HepG2 (cell line): ENCODE data around the gene SMIM22. TPM values are rescaled to one million over a fixed set of nuclear protein-coding genes. Genes with fewer than 3 reads are reported as not detected.
A peak's percentile ranks its signal among the peaks of the same experiment; 100 is the strongest.

Source experiments
- ARNT2 ChIP-seq: sonication (generic); formaldehyde crosslinking; IDR thresholded peaks from 2 replicates; pipeline ENCODE4 v1.8.0; 2022; ENCODE audit warnings: mild to moderate bottlenecking, low read depth, missing genetic modification reagents, moderate library complexity
- CEBPG ChIP-seq: IDR thresholded peaks from 2 replicates; pipeline ENCODE4 v1.6.1; 2016
- HOXA7 ChIP-seq: sonication (generic); formaldehyde crosslinking; IDR thresholded peaks from 2 replicates; pipeline ENCODE4 v1.8.1; 2022; ENCODE audit warnings: mild to moderate bottlenecking, missing genetic modification reagents, moderate library complexity
- KDM5A ChIP-seq: fragments of 200-600 bp; sonication (generic); IDR thresholded peaks from 2 replicates; pipeline ENCODE4 v1.7.0; 2018; ENCODE audit warnings: antibody characterized with exemption, mild to moderate bottlenecking, low read length, borderline replicate concordance
- KLF13 ChIP-seq: sonication (generic); formaldehyde crosslinking; IDR thresholded peaks from 2 replicates; pipeline ENCODE4 v1.4.0; 2020; ENCODE audit warnings: mild to moderate bottlenecking, missing genetic modification reagents
- KLF9 ChIP-seq: IDR thresholded peaks from 2 replicates; pipeline ENCODE4 v1.6.1; 2016; ENCODE audit warnings: low read depth
- MED13 ChIP-seq: sonication (generic); formaldehyde crosslinking; IDR thresholded peaks from 2 replicates; pipeline ENCODE4 v1.5.0; 2020; ENCODE audit warnings: missing genetic modification reagents
- RBM22 ChIP-seq: fragments of 200-400 bp; formaldehyde crosslinking; optimal IDR thresholded peaks from 2 replicates; pipeline ENCODE3; 2017; ENCODE audit warnings: mild to moderate bottlenecking, low read length, moderate library complexity
- RCOR2 ChIP-seq: IDR thresholded peaks from 2 replicates; pipeline ENCODE4 v1.6.1; 2016; ENCODE audit warnings: missing biosample characterization, missing genetic modification reagents
- REL ChIP-seq: sonication (generic); formaldehyde crosslinking; conservative IDR thresholded peaks from 2 replicates; pipeline ENCODE4 v1.8.0; 2022; ENCODE audit warnings: mild to moderate bottlenecking, missing genetic modification reagents, moderate library complexity
- REXO4 ChIP-seq: sonication (generic); formaldehyde crosslinking; IDR thresholded peaks from 2 replicates; pipeline ENCODE4 v1.8.0; 2022; ENCODE audit warnings: missing genetic modification reagents, mild to moderate bottlenecking, borderline replicate concordance
- SRSF1 ChIP-seq: fragments of 200-400 bp; formaldehyde crosslinking; optimal IDR thresholded peaks from 2 replicates; pipeline ENCODE3; 2017; ENCODE audit warnings: mild to moderate bottlenecking, low read depth, low read length, moderate library complexity
- STAG1 ChIP-seq: sonication (generic); formaldehyde crosslinking; IDR thresholded peaks from 2 replicates; pipeline ENCODE4 v1.4.0; 2020; ENCODE audit warnings: missing genetic modification reagents
- ZNF136 ChIP-seq: sonication (generic); formaldehyde crosslinking; IDR thresholded peaks from 2 replicates; pipeline ENCODE4 v1.8.1; 2022; ENCODE audit warnings: low read depth, mild to moderate bottlenecking, moderate library complexity, missing genetic modification reagents
- ZNF543 ChIP-seq: sonication (generic); formaldehyde crosslinking; IDR thresholded peaks from 2 replicates; pipeline ENCODE4 v1.4.0; 2020; ENCODE audit warnings: mild to moderate bottlenecking, missing genetic modification reagents
- ZNF605 ChIP-seq: sonication (generic); formaldehyde crosslinking; IDR thresholded peaks from 2 replicates; pipeline ENCODE4 v1.8.0; 2022; ENCODE audit warnings: mild to moderate bottlenecking, missing genetic modification reagents
- ZNF670 ChIP-seq: sonication (generic); formaldehyde crosslinking; IDR thresholded peaks from 2 replicates; pipeline ENCODE4 v1.8.0; 2022; ENCODE audit warnings: mild to moderate bottlenecking, missing genetic modification reagents, borderline replicate concordance
- polyA plus RNA-seq, 8 experiments: library from polyadenylated mRNA; depleted of rRNA in 3 of 8; stranded (reverse) in 7 of 8; unstranded in 1 of 8; fragments of >200 nt; fragmentation: Illumina TruSeq in 4 of 8; extraction: Trizol in 4 of 8; gene quantifications; 2 replicates each; pipeline versions ENCODE4 v1.2.1 to v1.2.3, GENCODE V29; 2011 to 2016; ENCODE audit warnings: low read depth in 4 of 8, missing spikeins in 1 of 8, mixed read lengths in 1 of 8; ENCODE audit not compliant: insufficient read depth in 1 of 8
- total RNA-seq, 5 experiments: library from RNA; depleted of rRNA; stranded (reverse); fragments of >200 nt; fragmentation: Illumina TruSeq; extraction: Trizol; gene quantifications; 2 replicates each; pipeline ENCODE4 v1.2.3, GENCODE V29; 2016; ENCODE audit warnings: low read depth in 1 of 5
- TF ChIP-seq, protein P1 (sequence below): sonication (generic); formaldehyde crosslinking; IDR thresholded peaks from 2 replicates; pipeline ENCODE4 v1.5.1; 2020; ENCODE audit warnings: missing genetic modification reagents, mild to moderate bottlenecking, borderline replicate concordance
- TF ChIP-seq, protein P2 (sequence below): sonication (generic); IDR thresholded peaks from 2 replicates; pipeline ENCODE4 v1.6.1; 2016; ENCODE audit warnings: low read depth, borderline replicate concordance
- TF ChIP-seq, protein P3 (sequence below): sonication (generic); formaldehyde crosslinking; IDR thresholded peaks from 2 replicates; pipeline ENCODE4 v1.4.0; 2020; ENCODE audit warnings: missing genetic modification reagents
- TF ChIP-seq, protein P4 (sequence below): sonication (generic); formaldehyde crosslinking; IDR thresholded peaks from 2 replicates; pipeline ENCODE4 v1.8.0; 2022; ENCODE audit warnings: missing genetic modification reagents, mild to moderate bottlenecking, inconsistent platforms, borderline replicate concordance
- TF ChIP-seq, protein P5 (sequence below): sonication (generic); formaldehyde crosslinking; IDR thresholded peaks from 2 replicates; pipeline ENCODE4 v1.5.0; 2020; ENCODE audit warnings: mild to moderate bottlenecking, low read depth, missing genetic modification reagents, borderline replicate concordance

Gene SMIM22
- total and polyA plus RNA-seq, 2 of the 13 experiments (the other 11 are each of a cell fraction or from before 2014, with no cell fraction given): not detected

DNA sequence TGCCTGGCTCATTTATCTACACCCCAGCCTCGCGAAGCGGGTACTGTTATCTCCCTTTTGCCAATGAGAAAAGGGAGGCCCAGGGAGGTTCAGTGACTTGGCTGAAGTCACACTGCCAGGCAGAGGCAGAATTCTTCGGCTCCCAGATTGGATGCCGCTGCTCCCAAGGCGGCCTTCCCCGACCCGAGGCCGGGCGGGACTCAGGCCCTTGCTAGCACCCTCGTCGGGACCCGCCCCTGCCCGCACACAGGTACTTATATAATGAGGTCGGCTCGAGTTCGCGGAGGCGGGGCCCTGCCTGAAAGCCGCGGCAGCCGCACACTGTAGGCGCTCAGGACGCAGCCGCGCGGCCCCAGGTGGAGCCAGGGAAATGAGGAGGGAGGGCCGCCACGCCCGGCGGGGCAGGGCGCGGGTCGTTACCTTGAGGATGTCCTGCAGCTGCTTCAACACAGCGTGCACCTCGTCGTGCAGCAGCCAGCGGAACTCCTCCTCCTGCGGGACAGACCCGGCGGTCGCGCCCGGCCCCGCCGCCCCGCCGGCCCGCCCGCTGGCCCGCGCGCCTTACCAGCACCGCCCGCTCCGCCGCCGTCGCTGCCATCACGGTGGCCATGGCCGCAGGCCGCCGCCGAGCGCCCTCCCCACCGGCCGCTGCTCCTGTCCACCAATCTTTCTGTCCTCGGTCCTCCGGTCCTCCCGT lies 6.9 kb downstream of the SMIM22 start, which contains the start of gene ROGDI (continued):
- TF ChIP-seq, protein P1, sequence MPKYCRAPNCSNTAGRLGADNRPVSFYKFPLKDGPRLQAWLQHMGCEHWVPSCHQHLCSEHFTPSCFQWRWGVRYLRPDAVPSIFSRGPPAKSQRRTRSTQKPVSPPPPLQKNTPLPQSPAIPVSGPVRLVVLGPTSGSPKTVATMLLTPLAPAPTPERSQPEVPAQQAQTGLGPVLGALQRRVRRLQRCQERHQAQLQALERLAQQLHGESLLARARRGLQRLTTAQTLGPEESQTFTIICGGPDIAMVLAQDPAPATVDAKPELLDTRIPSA (CRISPR knock-in tag): 0 out of 2 replicates have a peak, but pooled peaks have one; percentile 54
- TF ChIP-seq KLF13 (CRISPR knock-in tag): no peak
- TF ChIP-seq REXO4 (CRISPR knock-in tag): no peak
- peak; percentile 62 for TF ChIP-seq ZNF605 (CRISPR knock-in tag)
- TF ChIP-seq CEBPG (CRISPR knock-in tag): 0 out of 2 replicates have a peak, but pooled peaks have one; percentile 9
- TF ChIP-seq STAG1 (CRISPR knock-in tag): peak; percentile 18; the same call in 1 of the 2 replicates
- TF ChIP-seq SRSF1: no peak
- TF ChIP-seq, protein P2, sequence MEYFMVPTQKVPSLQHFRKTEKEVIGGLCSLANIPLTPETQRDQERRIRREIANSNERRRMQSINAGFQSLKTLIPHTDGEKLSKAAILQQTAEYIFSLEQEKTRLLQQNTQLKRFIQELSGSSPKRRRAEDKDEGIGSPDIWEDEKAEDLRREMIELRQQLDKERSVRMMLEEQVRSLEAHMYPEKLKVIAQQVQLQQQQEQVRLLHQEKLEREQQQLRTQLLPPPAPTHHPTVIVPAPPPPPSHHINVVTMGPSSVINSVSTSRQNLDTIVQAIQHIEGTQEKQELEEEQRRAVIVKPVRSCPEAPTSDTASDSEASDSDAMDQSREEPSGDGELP: peak; percentile 37; the same call in 1 of the 2 replicates
- TF ChIP-seq KLF9 (CRISPR knock-in tag): no peak
- TF ChIP-seq REL (CRISPR knock-in tag): no peak
- 0 out of 2 replicates have a peak, but pooled peaks have one; percentile 34 for TF ChIP-seq ZNF670 (CRISPR knock-in tag)
- TF ChIP-seq RCOR2 (CRISPR knock-in tag): no peak
- TF ChIP-seq HOXA7 (CRISPR knock-in tag): no peak
- TF ChIP-seq, protein P3, sequence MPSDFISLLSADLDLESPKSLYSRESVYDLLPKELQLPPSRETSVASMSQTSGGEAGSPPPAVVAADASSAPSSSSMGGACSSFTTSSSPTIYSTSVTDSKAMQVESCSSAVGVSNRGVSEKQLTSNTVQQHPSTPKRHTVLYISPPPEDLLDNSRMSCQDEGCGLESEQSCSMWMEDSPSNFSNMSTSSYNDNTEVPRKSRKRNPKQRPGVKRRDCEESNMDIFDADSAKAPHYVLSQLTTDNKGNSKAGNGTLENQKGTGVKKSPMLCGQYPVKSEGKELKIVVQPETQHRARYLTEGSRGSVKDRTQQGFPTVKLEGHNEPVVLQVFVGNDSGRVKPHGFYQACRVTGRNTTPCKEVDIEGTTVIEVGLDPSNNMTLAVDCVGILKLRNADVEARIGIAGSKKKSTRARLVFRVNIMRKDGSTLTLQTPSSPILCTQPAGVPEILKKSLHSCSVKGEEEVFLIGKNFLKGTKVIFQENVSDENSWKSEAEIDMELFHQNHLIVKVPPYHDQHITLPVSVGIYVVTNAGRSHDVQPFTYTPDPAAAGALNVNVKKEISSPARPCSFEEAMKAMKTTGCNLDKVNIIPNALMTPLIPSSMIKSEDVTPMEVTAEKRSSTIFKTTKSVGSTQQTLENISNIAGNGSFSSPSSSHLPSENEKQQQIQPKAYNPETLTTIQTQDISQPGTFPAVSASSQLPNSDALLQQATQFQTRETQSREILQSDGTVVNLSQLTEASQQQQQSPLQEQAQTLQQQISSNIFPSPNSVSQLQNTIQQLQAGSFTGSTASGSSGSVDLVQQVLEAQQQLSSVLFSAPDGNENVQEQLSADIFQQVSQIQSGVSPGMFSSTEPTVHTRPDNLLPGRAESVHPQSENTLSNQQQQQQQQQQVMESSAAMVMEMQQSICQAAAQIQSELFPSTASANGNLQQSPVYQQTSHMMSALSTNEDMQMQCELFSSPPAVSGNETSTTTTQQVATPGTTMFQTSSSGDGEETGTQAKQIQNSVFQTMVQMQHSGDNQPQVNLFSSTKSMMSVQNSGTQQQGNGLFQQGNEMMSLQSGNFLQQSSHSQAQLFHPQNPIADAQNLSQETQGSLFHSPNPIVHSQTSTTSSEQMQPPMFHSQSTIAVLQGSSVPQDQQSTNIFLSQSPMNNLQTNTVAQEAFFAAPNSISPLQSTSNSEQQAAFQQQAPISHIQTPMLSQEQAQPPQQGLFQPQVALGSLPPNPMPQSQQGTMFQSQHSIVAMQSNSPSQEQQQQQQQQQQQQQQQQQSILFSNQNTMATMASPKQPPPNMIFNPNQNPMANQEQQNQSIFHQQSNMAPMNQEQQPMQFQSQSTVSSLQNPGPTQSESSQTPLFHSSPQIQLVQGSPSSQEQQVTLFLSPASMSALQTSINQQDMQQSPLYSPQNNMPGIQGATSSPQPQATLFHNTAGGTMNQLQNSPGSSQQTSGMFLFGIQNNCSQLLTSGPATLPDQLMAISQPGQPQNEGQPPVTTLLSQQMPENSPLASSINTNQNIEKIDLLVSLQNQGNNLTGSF (CRISPR knock-in tag): no peak
- TF ChIP-seq, protein P4, sequence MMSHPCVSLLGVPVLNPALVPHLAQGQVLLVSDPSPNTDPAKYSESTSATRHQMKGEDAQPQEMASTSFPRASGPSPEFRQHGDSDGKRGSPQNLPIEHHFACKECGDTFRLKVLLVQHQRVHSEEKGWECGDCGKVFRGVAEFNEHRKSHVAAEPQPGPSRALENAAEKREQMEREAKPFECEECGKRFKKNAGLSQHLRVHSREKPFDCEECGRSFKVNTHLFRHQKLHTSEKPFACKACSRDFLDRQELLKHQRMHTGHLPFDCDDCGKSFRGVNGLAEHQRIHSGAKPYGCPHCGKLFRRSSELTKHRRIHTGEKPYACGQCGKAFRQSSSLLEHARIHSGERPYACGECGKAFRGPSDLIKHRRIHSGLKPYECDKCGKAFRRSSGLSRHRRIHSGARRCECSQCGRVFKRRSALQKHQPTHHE: no peak
- no peak for TF ChIP-seq ARNT2
- TF ChIP-seq ZNF543 (CRISPR knock-in tag): 0 out of 2 replicates have a peak, but pooled peaks have one; percentile 48
- TF ChIP-seq KDM5A: no peak
- TF ChIP-seq RBM22: no peak
- TF ChIP-seq, protein P5, sequence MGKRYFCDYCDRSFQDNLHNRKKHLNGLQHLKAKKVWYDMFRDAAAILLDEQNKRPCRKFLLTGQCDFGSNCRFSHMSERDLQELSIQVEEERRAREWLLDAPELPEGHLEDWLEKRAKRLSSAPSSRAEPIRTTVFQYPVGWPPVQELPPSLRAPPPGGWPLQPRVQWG (CRISPR knock-in tag): no peak
- no peak for TF ChIP-seq ZNF136 (CRISPR knock-in tag)
- TF ChIP-seq MED13 (CRISPR knock-in tag): no peak
